ENCODE data around the gene OR2D2. TPM values are rescaled to one million over a fixed set of nuclear protein-coding genes. Genes with fewer than 3 reads are reported as not detected.

Gene OR2D2
- total and polyA plus RNA-seq, 2 of the 4 experiments (the other 2 are of a cell fraction), result 0.07 to 0.36 TPM

- Histone ChIP-seq H3K4ac (ENCODE audit: low read depth, low read length) (no peak overlapping the region), H3K9me3 (ENCODE audit: control insufficient read depth, insufficient read depth, low read length) (no peaks in the 10 kb centered on the region), H3K4me1 (ENCODE audit: control insufficient read depth, insufficient read depth, low read length) (no peaks in the 10 kb centered on the region), H2BK5ac (ENCODE audit: low read depth, low read length, poor library complexity, severe bottlenecking) (no peak overlapping the region), H3K27ac (ENCODE audit: insufficient read depth, low read length) (no peak overlapping the region), H4K91ac (ENCODE audit: insufficient read depth, low read depth, low read length) (no peak overlapping the region), H3K23ac (ENCODE audit: low read depth, low read length) (no peak overlapping the region), H3K27me3 (ENCODE audit: control insufficient read depth, insufficient read depth, low read length) (no peaks in the 10 kb centered on the region), H3K14ac (replicated peaks; ENCODE audit: low read depth, low read length) (no peak overlapping the region), H3K79me1 (ENCODE audit: low read depth in 1 of 2, low read length in 2 of 2) (no peaks in the 10 kb centered on the region), H3K56ac (ENCODE audit: extremely low read depth, insufficient read depth, low read length) (no peak overlapping the region), H4K8ac (ENCODE audit: low read depth in 2 of 2, low read length in 2 of 2) (no peak overlapping the region), H2AFZ (replicated peaks; ENCODE audit: low read length, poor library complexity) (no peak overlapping the region), H3K36me3 (ENCODE audit: control insufficient read depth, insufficient read depth, low read length) (no peaks in the 10 kb centered on the region), H2BK15ac (ENCODE audit: low read depth, low read length) (no peak overlapping the region), H2AK9ac (replicated peaks; ENCODE audit: low read depth, low read length, poor library complexity) (no peak overlapping the region), H3K9me1 (ENCODE audit: insufficient read depth, low read length) (no peaks in the 10 kb centered on the region), H3K4me2 (ENCODE audit: low read depth, low read length) (no peak overlapping the region), H2AK5ac (ENCODE audit: low read depth, low read length) (no peak overlapping the region), H2BK120ac (ENCODE audit: low read depth, low read length) (no peak overlapping the region), H4K5ac (ENCODE audit: low read depth, low read length) (no peak overlapping the region), H2BK20ac (ENCODE audit: low read depth, low read length) (no peak overlapping the region), H3K9ac (ENCODE audit: low read depth, low read length) (no peak overlapping the region), H4K20me1 (ENCODE audit: insufficient read depth, low read length) (no peaks in the 10 kb centered on the region), H3K4me3 (ENCODE audit: insufficient read depth, low read depth, low read length) (no peak overlapping the region), H3K18ac (ENCODE audit: low read depth, low read length) (no peak overlapping the region)
- WGBS, 2 experiments (ENCODE audit: extremely low coverage in 2 of 2, insufficient read length in 1 of 2), result no CpG with 5 or more reads among the region's 1 CpG
- POLR2A ChIA-PET (ENCODE audit: unreplicated experiment), result no interaction called here
- no peak for ATAC-seq (ENCODE audit: low read depth)
- intact Hi-C loops (cut with micrococcal nuclease) (no loop called here), dilution Hi-C loops (cut with HindIII; ENCODE audit: low sequenced_read_pairs, unreplicated experiment) (no loop called here), in situ Hi-C loops (cut with MboI; ENCODE audit: low sequenced_read_pairs) (no loop called here)
- no TSS peak for BruUV-seq (replicated peaks)
- TF ChIP-seq RCOR1 (IDR thresholded peaks at IDR 0.05; ENCODE audit: insufficient replicate concordance, low read length), result no peak
- TF ChIP-seq CEBPB (IDR thresholded peaks at IDR 0.05; ENCODE audit: low read depth, low read length), result peak; percentile 51
- CTCF ChIA-PET, result no interaction called here
- DNase-seq, result no peak
These were observed 6.6 kb upstream of the OR2D2 start for GRCh38 chr11:6898911-6899310.

Data from IMR-90 (cell line).